ENCODE results near the gene B4GALNT3. TPM values are rescaled to one million over a fixed set of nuclear protein-coding genes. Genes with fewer than 3 reads are reported as not detected.

B4GALNT3 gene
- total RNA-seq, 1 donor from 2014 or later, result 8.2 TPM

DNA sequence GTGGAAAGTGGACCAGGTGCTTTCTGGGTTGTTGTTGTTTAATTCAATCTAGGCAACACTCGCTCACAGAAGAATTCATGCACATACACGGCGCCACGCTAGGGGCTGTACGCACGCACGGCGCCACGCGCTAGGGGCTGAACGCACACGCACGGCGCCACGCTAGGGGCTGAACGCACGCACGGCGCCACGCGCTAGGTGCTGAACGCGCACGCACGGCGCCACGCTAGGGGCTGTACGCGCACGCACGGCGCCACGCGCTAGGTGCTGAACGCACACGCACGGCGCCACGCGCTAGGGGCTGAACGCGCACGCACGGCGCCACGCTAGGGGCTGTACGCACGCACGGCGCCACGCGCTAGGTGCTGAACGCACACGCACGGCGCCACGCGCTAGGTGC, 149.2 kb downstream of the B4GALNT3 start:
- Histone ChIP-seq H3K4me3 (ENCODE audit: low read depth, low read length) (no peak overlapping the region), H3K36me3 (ENCODE audit: control insufficient read depth, insufficient read depth, low read length) (no peaks in the 10 kb centered on the region), H3K27me3 (ENCODE audit: control insufficient read depth, insufficient read depth, low read length) (no peaks in the 10 kb centered on the region)
- FAIRE-seq (no peak), DNase-seq (ENCODE audit: low read depth) (no peak)
- no peak for TF ChIP-seq CTCF (IDR thresholded peaks at IDR 0.05; ENCODE audit: insufficient read depth, low read length, severe bottlenecking)

DNA sequence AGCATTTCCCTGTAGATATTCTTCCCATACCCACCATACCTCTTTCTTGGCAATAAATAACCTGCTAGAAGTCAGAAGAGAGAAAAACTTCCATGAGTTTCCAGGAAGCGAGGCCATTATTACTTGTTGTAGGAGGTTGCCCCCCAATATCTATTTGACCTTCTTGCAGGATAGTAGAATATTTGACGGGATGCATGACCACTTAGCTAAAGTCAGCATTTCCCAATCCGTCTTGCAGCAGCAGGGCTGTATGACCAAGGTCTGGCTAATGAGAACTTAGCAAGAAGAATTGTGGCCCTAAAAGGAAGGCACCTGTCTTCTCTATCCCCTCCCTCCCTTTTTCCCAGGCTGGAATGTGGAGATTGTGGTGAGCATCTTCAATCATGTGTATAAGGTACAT, 152.0 kb downstream of the B4GALNT3 start:
- DNase-seq (ENCODE audit: low read depth) (no peak), FAIRE-seq (no peak)
- Histone ChIP-seq H3K27me3 (ENCODE audit: control insufficient read depth, insufficient read depth, low read length) (no peaks in the 10 kb centered on the region), H3K36me3 (ENCODE audit: control insufficient read depth, insufficient read depth, low read length) (no peaks in the 10 kb centered on the region), H3K4me3 (ENCODE audit: low read depth, low read length) (no peak overlapping the region)
- no peak for TF ChIP-seq CTCF (IDR thresholded peaks at IDR 0.05; ENCODE audit: insufficient read depth, low read length, severe bottlenecking)

DNA sequence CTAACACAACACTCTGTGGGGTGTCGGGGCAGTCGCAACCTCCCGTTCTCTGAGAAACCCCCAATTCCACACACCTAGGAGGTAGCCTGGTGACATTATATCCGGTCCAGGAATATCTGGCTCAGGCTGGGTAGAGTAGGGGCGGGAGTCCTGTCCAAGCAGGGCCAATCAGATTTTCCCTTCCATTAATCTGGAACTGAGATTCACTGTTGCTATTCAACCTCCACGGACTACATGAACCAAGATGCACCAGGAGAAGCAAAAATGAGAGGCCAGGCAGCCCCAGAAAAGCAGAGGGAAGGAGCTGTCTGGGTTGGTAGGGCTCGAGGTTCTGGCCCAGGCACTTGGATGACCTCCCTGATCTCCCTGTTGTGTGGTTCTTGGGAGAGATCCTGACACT, 152.6 kb downstream of the B4GALNT3 start:
- no peak for FAIRE-seq
- DNase-seq (ENCODE audit: low read depth), result no peak
- no peaks in the 10 kb centered on the region for H3K36me3 ChIP-seq (ENCODE audit: control insufficient read depth, insufficient read depth, low read length)
- no peaks in the 10 kb centered on the region for H3K27me3 ChIP-seq (ENCODE audit: control insufficient read depth, insufficient read depth, low read length)
- no peak for TF ChIP-seq CTCF (IDR thresholded peaks at IDR 0.05; ENCODE audit: insufficient read depth, low read length, severe bottlenecking)
- no peak overlapping the region for H3K4me3 ChIP-seq (ENCODE audit: low read depth, low read length)

DNA sequence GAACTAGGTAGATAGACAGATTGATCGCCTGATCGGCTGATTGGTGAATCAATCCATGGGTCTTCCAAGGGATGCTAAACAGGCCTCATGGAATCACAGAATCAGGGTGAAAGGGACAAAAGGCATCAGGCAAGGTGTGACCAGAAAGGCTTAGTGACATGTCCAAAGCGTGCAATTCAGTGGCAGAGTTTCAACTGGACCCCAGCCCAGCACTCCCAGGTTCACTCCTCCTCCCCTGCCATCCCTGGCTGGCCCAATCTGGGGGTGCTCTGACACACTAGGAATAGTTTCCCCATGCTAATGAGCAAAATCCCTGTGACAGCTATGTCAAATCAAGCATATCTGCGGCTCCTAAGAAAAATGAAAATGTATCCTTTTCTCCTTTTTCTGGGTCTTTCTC, 153.1 kb downstream of the B4GALNT3 start:
- FAIRE-seq (no peak), DNase-seq (ENCODE audit: low read depth) (no peak)
- Histone ChIP-seq H3K36me3 (ENCODE audit: control insufficient read depth, insufficient read depth, low read length) (no peaks in the 10 kb centered on the region), H3K27me3 (ENCODE audit: control insufficient read depth, insufficient read depth, low read length) (no peaks in the 10 kb centered on the region), H3K4me3 (ENCODE audit: low read depth, low read length) (no peak overlapping the region)
- no peak for TF ChIP-seq CTCF (IDR thresholded peaks at IDR 0.05; ENCODE audit: insufficient read depth, low read length, severe bottlenecking)

Other genes with a start within 250 kb of the B4GALNT3 start
- 0.26 TPM in 1 of 2 replicates, not detected in the other for gene SLC6A12, start 245.8 kb upstream of the B4GALNT3 start, total RNA-seq
- gene SLC6A13, start 197.1 kb upstream of the B4GALNT3 start, total RNA-seq, result 0.64 and 0.79 TPM in 2 replicates
- gene KDM5A, start 70.6 kb upstream of the B4GALNT3 start, total RNA-seq, result 35.5 and 50.1 TPM in 2 replicates
- gene CCDC77, start 58.3 kb upstream of the B4GALNT3 start, total RNA-seq, result 1.7 and 1.8 TPM in 2 replicates
- gene NINJ2, start 203.5 kb downstream of the B4GALNT3 start, total RNA-seq, result 0.26 TPM in 2 replicates